HCT116 (cell line): ENCODE measurements around the gene ZAP70. TPM values are rescaled to one million over a fixed set of nuclear protein-coding genes. Genes with fewer than 3 reads are reported as not detected.

Experiments
- ATAC-seq: fragments of 200-7000 bp; cut with Tn5 transposase; 2 replicates; pipeline ENCODE4 v1.9.1; 2020; ENCODE audit warnings: mild to moderate bottlenecking, moderate library complexity
- BruUV-seq: library from RNA; stranded (reverse); fragments of 400-500 nt; replicated peaks from 2 replicates; lab custom pipeline; 2021; lab: Mats Ljungman, UMichigan
- CTCF ChIA-PET: fragments of 300-600 bp; sonication (Branson Sonifier 250); formaldehyde crosslinking; loops from one replicate; lab custom pipeline; 2021; ENCODE audit warnings: antibody characterized with exemption; lab: Charles Lee
- POLR2A ChIA-PET: fragments of 300-600, 350-600 bp; sonication (Branson Sonifier 250); formaldehyde crosslinking; loops from one replicate; lab custom pipeline; 2021; ENCODE audit warnings: antibody characterized with exemption; lab: Charles Lee
- RAD21 ChIA-PET, 2 experiments: fragments of 300-600 bp; sonication (Branson Sonifier 250); formaldehyde crosslinking; loops; one replicate each; lab custom pipeline; 2023; ENCODE audit warnings: low total read pairs in 2 of 2; ENCODE audit not compliant: uncharacterized antibody in 2 of 2, unreplicated experiment in 2 of 2, low non-redundant PET in 1 of 2; lab: Charles Lee
- DNase-seq: peaks from one replicate; pipeline ENCODE4 v3.0.0-alpha.2; 2010; ENCODE audit warnings: low read depth, low spot score
- H2AFZ ChIP-seq: fragments of 200-600 bp; shearing (Covaris generic), sonication (generic); 2 replicates; pipeline ENCODE4 v1.6.1; 2017; ENCODE audit warnings: low read depth, mixed run types, mixed read lengths, antibody characterized with exemption, low read length; ENCODE audit not compliant: poor library complexity, severe bottlenecking
- H3K27ac ChIP-seq: 2 replicates; pipeline ENCODE4 v1.5.1; 2012; ENCODE audit warnings: low read depth, low read length
- H3K27me3 ChIP-seq: fragments of 200-600 bp; sonication (generic); 2 replicates; pipeline ENCODE4 v1.6.1; 2016; ENCODE audit warnings: mixed run types, low read length, mixed read lengths; ENCODE audit not compliant: insufficient read depth
- H3K36me3 ChIP-seq, 2 experiments: fragments of 200-500 bp in 1 of 2; fragments of 200-600 bp in 1 of 2; sonication (Bioruptor generic) in 1 of 2; sonication (generic) in 1 of 2; 2 replicates each; pipeline versions ENCODE4 v1.5.1 to v1.6.1; 2014 to 2016; ENCODE audit warnings: low read length in 2 of 2, inconsistent platforms in 1 of 2, mixed read lengths in 1 of 2, mixed run types in 1 of 2; ENCODE audit not compliant: insufficient read depth in 2 of 2, control insufficient read depth in 1 of 2
- H3K4me1 ChIP-seq, 2 experiments: fragments of 200-600 bp in 1 of 2; sonication (generic) in 1 of 2; 2 replicates each; pipeline versions ENCODE4 v1.5.1 to v1.6.1; 2012 to 2017; ENCODE audit warnings: low read length in 2 of 2, inconsistent platforms in 1 of 2, mild to moderate bottlenecking in 1 of 2, mixed read lengths in 1 of 2, mixed run types in 1 of 2, moderate library complexity in 1 of 2; ENCODE audit not compliant: insufficient read depth in 2 of 2, control insufficient read depth in 1 of 2
- H3K4me2 ChIP-seq: fragments of 200-600 bp; sonication (generic); 2 replicates; pipeline ENCODE4 v1.6.1; 2017; ENCODE audit warnings: mixed run types, low read length, mixed read lengths
- H3K4me3 ChIP-seq, 2 experiments: fragments of 200-600 bp in 1 of 2; sonication (generic) in 1 of 2; replicated peaks in 1 of 2; 2 replicates each; pipeline ENCODE4 v1.5.1; 2011 to 2016; ENCODE audit warnings: low read length in 2 of 2, control low read depth in 1 of 2, low read depth in 1 of 2, mild to moderate bottlenecking in 1 of 2, mixed read lengths in 1 of 2, mixed run types in 1 of 2
- H3K79me2 ChIP-seq: fragments of 200-600 bp; sonication (generic); 2 replicates; pipeline ENCODE4 v1.6.1; 2017; ENCODE audit warnings: mild to moderate bottlenecking, mixed run types, low read length, moderate library complexity, mixed read lengths; ENCODE audit not compliant: insufficient read depth
- H3K9ac ChIP-seq: fragments of 200-600 bp; sonication (generic); 2 replicates; pipeline ENCODE4 v1.6.1; 2016; ENCODE audit warnings: low read length, mixed read lengths
- H3K9me2 ChIP-seq: fragments of 200-600 bp; sonication (generic), shearing (Covaris generic); 2 replicates; pipeline ENCODE4 v1.6.1; 2017; ENCODE audit warnings: mixed run types, mild to moderate bottlenecking, moderate library complexity; ENCODE audit not compliant: insufficient read depth
- H3K9me3 ChIP-seq, 2 experiments: fragments of 200-500 bp in 1 of 2; fragments of 200-600 bp in 1 of 2; sonication (Bioruptor generic) in 1 of 2; sonication (generic) in 1 of 2; 2 replicates each; pipeline ENCODE4 v1.6.1; 2014 to 2017; ENCODE audit warnings: low read length in 2 of 2, mixed read lengths in 2 of 2, inconsistent platforms in 1 of 2, low read depth in 1 of 2, mild to moderate bottlenecking in 1 of 2, mixed run types in 1 of 2, moderate library complexity in 1 of 2; ENCODE audit not compliant: control insufficient read depth in 1 of 2, insufficient read depth in 1 of 2
- H4K20me1 ChIP-seq: fragments of 200-600 bp; sonication (generic), shearing (Covaris generic); 2 replicates; pipeline ENCODE4 v1.6.1; 2017; ENCODE audit warnings: mixed run types, mild to moderate bottlenecking, moderate library complexity; ENCODE audit not compliant: insufficient read depth
- CEBPB ChIP-seq: IDR thresholded peaks from 2 replicates; pipeline ENCODE4 v1.6.1; 2012; ENCODE audit warnings: low read depth
- EGR1 ChIP-seq: IDR thresholded peaks from 2 replicates; pipeline ENCODE4 v1.6.1; 2012; ENCODE audit warnings: low read depth
- ELF1 ChIP-seq: IDR thresholded peaks from 2 replicates; pipeline ENCODE4 v1.6.1; 2012; ENCODE audit warnings: low read depth, borderline replicate concordance
- FOSL1 ChIP-seq: IDR thresholded peaks from 2 replicates; pipeline ENCODE4 v1.6.1; 2012; ENCODE audit warnings: low read depth
- POLR2A ChIP-seq: IDR thresholded peaks from 2 replicates; pipeline ENCODE4 v1.7.0; 2011; ENCODE audit warnings: borderline replicate concordance; ENCODE audit not compliant: insufficient read depth, insufficient read length; ENCODE audit errors: extremely low read depth
- POLR2AphosphoS5 ChIP-seq: IDR thresholded peaks from 2 replicates; pipeline ENCODE4 v1.6.1; 2011; ENCODE audit warnings: mild to moderate bottlenecking, low read depth, low read length, moderate library complexity
- RAD21 ChIP-seq: IDR thresholded peaks from 2 replicates; pipeline ENCODE4 v1.6.1; 2012; ENCODE audit warnings: low read depth, mild to moderate bottlenecking
- SIN3A ChIP-seq: IDR thresholded peaks from 2 replicates; pipeline ENCODE4 v1.6.1; 2012; ENCODE audit warnings: low read depth
- TCF7L2 ChIP-seq: IDR thresholded peaks from 2 replicates; pipeline ENCODE4 v1.7.0; 2011; ENCODE audit warnings: borderline replicate concordance, inconsistent platforms; ENCODE audit not compliant: insufficient read depth, insufficient read length; ENCODE audit errors: extremely low read depth
- ZFX ChIP-seq: fragments of 450-650 bp; IDR thresholded peaks from 2 replicates; pipeline ENCODE4 v1.6.1; 2017
- intact Hi-C: fragments of 100-400 bp; cut with micrococcal nuclease; formaldehyde crosslinking; loops from 2 replicates; pipeline ENCODE4 v1.10.0; 2022
- total RNA-seq: library from RNA; stranded (reverse); gene quantifications from one replicate; pipeline ENCODE4 v1.2.1, GENCODE V29; 2021; ENCODE audit not compliant: unreplicated experiment
- TF ChIP-seq, protein P1 (sequence below), 3 experiments: fragments of 200-600 bp in 1 of 3; sonication (generic) in 1 of 3; IDR thresholded peaks in 2 of 3; conservative IDR thresholded peaks in 1 of 3; 2 replicates each; pipeline ENCODE4 v1.5.1; 2012 to 2017; ENCODE audit warnings: low read depth in 2 of 3, low read length in 2 of 3, antibody characterized with exemption in 1 of 3, borderline replicate concordance in 1 of 3, control low read depth in 1 of 3, mild to moderate bottlenecking in 1 of 3, mixed read lengths in 1 of 3, mixed run types in 1 of 3, moderate library complexity in 1 of 3; ENCODE audit not compliant: insufficient read depth in 1 of 3
- TF ChIP-seq, protein P2 (sequence below): IDR thresholded peaks from 2 replicates; pipeline ENCODE4 v1.6.1; 2012
- TF ChIP-seq, protein P3 (sequence below): IDR thresholded peaks from 2 replicates; pipeline ENCODE4 v1.6.1; 2011; ENCODE audit warnings: mild to moderate bottlenecking, low read length, moderate library complexity; ENCODE audit not compliant: insufficient replicate concordance; ENCODE audit errors: extremely low read depth
- TF ChIP-seq, protein P4 (sequence below): IDR thresholded peaks from 2 replicates; pipeline ENCODE4 v1.6.1; 2012

ZAP70 gene
- total RNA-seq, 1 experiment from 2014 or later: 0.91 TPM

DNA sequence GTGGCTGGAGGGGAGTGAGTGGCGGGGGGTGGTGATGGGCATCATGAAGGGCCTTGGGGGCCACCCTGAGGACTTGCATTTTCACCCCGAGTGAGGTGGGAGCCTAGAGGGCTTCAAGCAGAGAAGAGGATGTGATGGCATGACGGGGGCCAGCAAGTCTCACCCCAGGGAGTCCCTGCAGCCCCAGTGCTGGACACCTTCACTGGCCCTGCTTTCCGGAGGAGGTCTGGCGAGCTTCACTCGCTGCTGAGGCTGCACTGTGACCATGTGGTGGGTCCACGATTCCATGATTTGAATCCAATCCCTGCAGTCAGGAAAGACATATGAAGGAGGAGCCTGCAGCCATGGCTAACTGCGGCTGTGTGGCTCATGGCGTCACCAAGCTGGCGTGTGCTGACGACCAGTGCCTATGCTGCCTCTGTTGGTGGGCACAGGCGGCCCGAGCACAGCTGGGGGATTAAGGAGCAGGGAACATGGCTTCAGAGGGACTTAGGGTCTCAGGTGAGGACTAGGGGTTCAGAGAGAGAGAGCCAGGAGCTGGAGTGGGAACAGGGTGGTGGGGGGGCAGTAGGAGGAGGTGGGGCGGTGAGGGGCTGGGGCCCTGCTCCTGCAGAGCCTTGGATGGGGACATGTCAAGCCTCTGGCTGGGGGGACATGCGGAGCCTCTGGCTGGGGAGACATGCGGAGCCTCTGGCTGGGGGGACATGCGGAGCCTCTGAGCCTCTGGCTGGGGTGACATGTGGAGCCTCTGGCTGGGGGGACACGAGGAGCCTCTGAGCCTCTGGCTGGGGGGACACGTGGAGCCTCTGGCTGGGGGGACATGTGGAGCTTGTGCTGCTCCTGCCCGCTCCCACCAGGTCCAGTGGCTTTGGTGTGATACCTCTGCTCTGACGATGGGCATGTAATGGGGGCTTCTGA is 3.6 kb downstream of the ZAP70 start:
- no TSS peak for BruUV-seq
- POLR2A ChIA-PET: no interaction called here
- no peak for ATAC-seq

More for the DNA sequence above, 3.6 kb downstream of the ZAP70 start:
- Histone ChIP-seq H3K9ac (no peak overlapping the region), H3K79me2 (no peaks in the 10 kb centered on the region), H3K4me3 (no peak overlapping the region), H3K27ac (no peak overlapping the region), H2AFZ (no peak overlapping the region), H3K9me2 (no peaks in the 10 kb centered on the region), H3K4me2 (no peak overlapping the region), H3K27me3 (no peaks in the 10 kb centered on the region), H3K4me1 (no peaks in the 10 kb centered on the region), H3K9me3 (no peaks in the 10 kb centered on the region), H3K36me3 (no peaks in the 10 kb centered on the region), H4K20me1 (no peaks in the 10 kb centered on the region)
- RAD21 ChIA-PET: no interaction called here
- CTCF ChIA-PET: no interaction called here
- intact Hi-C loops: no loop called here
- TF ChIP-seq EGR1: no peak
- TF ChIP-seq, protein P1, sequence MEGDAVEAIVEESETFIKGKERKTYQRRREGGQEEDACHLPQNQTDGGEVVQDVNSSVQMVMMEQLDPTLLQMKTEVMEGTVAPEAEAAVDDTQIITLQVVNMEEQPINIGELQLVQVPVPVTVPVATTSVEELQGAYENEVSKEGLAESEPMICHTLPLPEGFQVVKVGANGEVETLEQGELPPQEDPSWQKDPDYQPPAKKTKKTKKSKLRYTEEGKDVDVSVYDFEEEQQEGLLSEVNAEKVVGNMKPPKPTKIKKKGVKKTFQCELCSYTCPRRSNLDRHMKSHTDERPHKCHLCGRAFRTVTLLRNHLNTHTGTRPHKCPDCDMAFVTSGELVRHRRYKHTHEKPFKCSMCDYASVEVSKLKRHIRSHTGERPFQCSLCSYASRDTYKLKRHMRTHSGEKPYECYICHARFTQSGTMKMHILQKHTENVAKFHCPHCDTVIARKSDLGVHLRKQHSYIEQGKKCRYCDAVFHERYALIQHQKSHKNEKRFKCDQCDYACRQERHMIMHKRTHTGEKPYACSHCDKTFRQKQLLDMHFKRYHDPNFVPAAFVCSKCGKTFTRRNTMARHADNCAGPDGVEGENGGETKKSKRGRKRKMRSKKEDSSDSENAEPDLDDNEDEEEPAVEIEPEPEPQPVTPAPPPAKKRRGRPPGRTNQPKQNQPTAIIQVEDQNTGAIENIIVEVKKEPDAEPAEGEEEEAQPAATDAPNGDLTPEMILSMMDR (IDR thresholded peaks at IDR 0.05 in 2 of 3, conservative IDR thresholded peaks at IDR 0.05 in 1 of 3; ENCODE audit: borderline replicate concordance in 1 of 3, insufficient read depth in 1 of 3, low read depth in 2 of 3, low read length in 2 of 3): no peak
- no peak for TF ChIP-seq ELF1
- no peak for TF ChIP-seq TCF7L2
- TF ChIP-seq FOSL1: no peak
- TF ChIP-seq, protein P2, sequence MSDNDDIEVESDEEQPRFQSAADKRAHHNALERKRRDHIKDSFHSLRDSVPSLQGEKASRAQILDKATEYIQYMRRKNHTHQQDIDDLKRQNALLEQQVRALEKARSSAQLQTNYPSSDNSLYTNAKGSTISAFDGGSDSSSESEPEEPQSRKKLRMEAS: no peak
- no peak for TF ChIP-seq POLR2AphosphoS5
- no peak for TF ChIP-seq POLR2A
- TF ChIP-seq, protein P3, sequence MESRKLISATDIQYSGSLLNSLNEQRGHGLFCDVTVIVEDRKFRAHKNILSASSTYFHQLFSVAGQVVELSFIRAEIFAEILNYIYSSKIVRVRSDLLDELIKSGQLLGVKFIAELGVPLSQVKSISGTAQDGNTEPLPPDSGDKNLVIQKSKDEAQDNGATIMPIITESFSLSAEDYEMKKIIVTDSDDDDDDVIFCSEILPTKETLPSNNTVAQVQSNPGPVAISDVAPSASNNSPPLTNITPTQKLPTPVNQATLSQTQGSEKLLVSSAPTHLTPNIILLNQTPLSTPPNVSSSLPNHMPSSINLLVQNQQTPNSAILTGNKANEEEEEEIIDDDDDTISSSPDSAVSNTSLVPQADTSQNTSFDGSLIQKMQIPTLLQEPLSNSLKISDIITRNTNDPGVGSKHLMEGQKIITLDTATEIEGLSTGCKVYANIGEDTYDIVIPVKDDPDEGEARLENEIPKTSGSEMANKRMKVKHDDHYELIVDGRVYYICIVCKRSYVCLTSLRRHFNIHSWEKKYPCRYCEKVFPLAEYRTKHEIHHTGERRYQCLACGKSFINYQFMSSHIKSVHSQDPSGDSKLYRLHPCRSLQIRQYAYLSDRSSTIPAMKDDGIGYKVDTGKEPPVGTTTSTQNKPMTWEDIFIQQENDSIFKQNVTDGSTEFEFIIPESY: no peak
- no peak for TF ChIP-seq ZFX
- TF ChIP-seq, protein P4, sequence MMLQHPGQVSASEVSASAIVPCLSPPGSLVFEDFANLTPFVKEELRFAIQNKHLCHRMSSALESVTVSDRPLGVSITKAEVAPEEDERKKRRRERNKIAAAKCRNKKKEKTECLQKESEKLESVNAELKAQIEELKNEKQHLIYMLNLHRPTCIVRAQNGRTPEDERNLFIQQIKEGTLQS: no peak
- no peak for TF ChIP-seq CEBPB
- no peak for TF ChIP-seq SIN3A
- no peak for TF ChIP-seq RAD21
- no peak for DNase-seq
